NCI-H146 (cell line): ENCODE data around the gene YKT6.
A peak's percentile ranks its signal among the peaks of the same experiment; 100 is the strongest.
"Not testable (repeated sequence)": the region's sequence is repeated elsewhere in the genome, so short reads cannot be mapped to it uniquely, and the experiment has no call there.

Experiments
- DNase-seq: peaks from one replicate; lab custom pipeline; 2025; lab: John Stamatoyannopoulos, UW

YKT6 gene

GRCh38 chr7:44200699-44201461, at the start of gene YKT6:
Gene YKT6, plus strand, starts transcription at chr7:44200978. Its CDS starts 158 bp downstream, at chr7:44201136.
- peak; percentile 98 for DNase-seq

GRCh38 chr7:44151956-44152355, 48.8 kb upstream of the YKT6 start:
- no peak for DNase-seq

GRCh38 chr7:44152971-44153947, 47.5 kb upstream of the YKT6 start:
- no peak for DNase-seq

DNA sequence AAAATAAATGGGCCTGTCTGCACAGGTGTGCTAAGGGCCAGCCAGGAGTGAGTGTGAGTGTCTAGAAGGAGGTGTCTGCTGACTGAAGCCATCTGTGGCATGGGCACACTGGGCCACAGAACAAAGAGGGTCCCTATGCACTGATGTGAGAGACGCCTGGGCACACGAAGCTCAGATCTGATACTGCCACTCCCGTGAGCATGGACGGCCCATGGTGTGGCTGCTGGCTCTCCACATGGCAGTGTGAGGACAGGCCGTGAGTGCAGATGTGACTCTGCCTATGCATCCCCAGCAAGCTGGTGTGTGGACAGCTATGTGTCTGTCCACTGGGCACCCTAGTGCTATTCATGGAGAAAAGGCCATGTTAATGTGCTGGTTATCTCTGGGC, 46.8 kb upstream of the YKT6 start:
- DNase-seq = no peak

GRCh38 chr7:44154703-44155102, 46.1 kb upstream of the YKT6 start:
- no peak for DNase-seq

DNA sequence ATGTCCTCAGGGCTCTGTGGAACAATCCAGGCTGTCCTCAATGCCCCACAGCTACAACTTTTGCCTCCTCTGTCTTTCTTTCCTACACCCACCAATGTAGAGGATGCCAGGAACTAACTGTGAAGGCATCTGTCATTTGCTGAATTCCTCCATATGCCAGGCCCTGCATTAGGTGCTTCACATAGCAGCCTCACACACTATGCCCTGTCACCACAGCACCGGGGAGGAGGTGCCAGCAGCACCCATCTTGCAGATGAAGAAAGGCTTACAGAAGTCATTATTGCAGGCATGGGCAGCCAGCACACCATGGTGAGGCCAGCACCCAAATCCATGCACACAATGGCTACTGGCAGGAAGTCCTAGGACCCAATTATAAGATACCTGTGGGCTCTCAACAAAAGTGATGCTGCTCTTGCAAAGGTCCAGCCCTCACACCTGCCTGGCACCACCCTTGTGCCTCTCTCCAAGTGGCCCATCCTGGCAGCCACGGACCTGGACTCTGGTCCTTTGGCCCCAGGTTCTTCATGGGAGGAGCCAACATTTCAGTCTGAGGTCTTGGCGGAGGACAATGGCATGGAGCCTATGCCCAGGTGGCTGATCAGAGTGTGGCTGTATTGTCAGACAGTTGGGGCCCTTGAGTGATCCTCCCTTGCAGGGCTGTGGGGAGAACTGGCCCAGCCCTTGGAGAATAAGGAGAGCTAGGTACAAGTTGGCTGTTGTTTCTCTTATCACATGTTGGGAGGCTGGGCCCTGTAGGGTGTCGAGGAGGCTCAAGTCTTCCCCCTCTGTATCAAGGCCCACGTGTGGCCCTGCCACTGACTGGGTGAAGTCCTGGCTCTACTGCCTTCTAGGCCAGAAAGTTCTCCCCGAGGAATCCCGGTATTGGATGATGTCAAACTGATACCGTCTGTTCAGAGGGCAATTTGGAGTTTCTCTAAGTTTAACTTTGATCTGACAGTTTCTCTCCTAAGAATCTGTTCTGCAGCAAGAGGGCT, 45.3 kb upstream of the YKT6 start:
- DNase-seq = no peak

DNA sequence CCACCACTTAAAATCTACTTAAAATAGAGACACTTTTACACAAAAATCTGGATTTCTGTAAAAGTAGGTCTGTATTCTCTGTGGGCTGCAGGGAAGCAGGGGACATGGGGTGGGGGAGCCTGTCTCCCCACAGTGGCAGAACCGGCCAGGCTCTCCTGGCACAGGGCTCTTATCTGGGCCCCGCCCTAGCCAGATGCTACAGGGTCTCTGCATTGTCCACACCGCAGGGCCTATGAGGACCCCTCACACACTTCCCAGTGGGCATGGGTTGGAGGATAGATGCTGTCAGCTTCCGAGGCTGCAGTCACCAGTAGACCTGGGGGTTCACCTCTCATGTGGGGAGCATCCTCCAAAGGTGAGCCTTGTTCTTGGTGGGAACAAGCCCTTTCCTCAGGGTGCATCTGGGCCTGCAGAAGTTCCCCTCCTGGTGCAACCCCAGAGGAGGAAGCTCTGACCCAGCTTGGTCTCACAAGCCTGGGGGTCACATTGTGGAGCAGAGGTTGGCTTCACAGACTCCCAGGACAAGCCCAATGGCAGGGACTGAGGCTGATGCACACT, 44.2 kb upstream of the YKT6 start:
- no peak for DNase-seq

GRCh38 chr7:44157116-44158080, 43.4 kb upstream of the YKT6 start:
- DNase-seq = no peak

- no peak for DNase-seq
Observed at GRCh38 chr7:44158096-44158872, 42.5 kb upstream of the YKT6 start.

DNA sequence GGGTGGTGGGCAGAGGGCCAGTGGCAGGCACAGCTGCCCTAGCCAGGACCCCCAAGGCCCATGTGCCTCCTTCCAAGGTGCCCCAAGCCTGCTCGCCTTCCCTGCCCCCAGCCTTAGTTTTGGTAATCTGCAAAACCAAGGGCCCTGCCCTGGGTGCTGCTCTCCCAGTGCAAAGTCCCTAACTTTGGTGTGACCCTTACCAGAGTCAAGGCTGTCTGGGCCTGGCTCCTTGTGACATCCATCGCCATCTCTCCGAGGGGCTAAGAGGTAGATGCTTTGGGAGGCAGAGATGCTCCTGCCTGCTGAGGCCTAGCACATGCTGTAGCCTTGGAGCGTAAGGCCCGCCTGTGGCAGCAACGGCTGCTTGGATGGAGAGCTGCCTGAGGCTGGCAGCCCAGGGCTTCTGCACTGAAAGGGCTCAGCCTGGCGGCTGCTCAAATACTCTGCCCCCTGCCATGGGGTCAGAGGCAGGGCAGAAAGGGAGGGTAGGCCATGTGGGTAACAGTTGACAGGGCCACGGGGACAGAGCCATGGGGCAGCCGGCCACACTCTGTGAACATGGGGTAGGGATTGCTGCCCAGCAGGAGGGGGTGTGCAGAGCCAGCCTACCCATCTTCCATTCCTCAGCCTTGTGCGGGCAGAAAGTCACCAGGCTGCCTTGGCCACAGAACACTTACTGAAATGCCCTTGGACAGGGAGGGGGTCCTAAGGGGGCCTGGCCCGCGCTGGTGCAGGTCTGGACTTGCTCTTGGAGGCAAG, 41.7 kb upstream of the YKT6 start:
- DNase-seq = no peak

DNA sequence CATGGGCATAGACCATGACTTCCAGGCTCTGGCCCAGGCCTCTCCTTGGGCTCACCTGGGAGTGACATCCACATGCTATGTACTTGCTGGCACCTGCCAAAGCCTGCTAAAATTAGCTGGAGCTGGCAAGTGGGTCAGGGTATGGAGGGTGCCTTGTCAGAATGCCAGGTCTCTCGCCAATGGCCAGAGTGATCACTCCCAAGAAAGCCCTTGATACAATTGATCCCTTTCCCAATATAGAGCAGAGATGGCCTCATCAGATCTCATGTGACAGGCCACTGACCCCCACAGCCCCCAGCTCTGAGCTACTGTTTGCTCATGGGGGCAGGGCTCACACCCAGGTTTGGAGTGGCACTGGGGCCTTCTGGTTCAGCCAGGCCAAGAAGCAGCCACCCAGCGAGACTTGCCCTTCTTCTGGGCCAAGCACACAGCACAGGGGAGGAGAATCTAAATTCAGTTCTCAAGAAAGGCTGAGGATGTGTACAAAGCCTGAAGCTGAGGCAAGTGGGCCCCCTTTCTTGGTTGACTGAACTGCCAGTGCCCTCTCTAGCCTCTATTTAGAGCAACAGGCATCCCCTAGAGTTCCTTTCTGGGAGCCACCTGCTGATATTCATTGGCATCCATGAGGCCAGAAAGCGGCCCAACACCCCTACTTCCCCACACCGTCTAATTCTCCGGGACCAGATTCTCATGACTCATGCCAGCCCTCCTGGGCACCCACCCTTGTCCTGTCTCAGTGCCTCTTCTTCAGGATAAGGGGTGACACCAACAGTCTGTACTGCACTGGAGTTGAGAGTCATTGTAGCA, 40.8 kb upstream of the YKT6 start:
- DNase-seq = no peak

DNA sequence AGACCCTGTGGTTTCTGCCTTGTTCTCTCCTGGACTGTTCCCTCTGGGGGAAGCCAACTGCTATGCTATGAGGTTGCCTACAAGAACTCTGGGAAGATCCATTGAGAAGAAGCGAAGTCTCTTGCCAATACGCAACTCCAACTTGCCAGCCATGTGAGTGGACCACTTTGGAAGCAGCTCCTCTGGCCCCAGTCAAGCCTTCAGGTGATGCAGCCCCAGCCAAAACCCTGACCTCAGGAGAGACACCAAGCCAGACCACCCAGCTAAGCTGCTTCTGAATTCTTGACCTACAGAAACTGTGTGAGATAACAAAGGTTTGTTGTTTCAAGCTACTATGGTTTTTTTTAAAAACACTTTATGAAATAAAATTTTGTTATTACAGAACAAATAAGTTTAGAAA, 39.4 kb upstream of the YKT6 start:
- no peak for DNase-seq

GRCh38 chr7:44162179-44162578, 38.6 kb upstream of the YKT6 start:
- DNase-seq = no peak

GRCh38 chr7:44162785-44163395, 37.9 kb upstream of the YKT6 start:
- no peak for DNase-seq

GRCh38 chr7:44163591-44163990, 37.2 kb upstream of the YKT6 start:
- peak; percentile 68 for DNase-seq

- no peak for DNase-seq
Observed at GRCh38 chr7:44167920-44168319, 32.9 kb upstream of the YKT6 start.

- not testable (repeated sequence) for DNase-seq
Observed at GRCh38 chr7:44171901-44172300, 28.9 kb upstream of the YKT6 start.
